ENCODE data around the gene MAPT. TPM values are rescaled to one million over a fixed set of nuclear protein-coding genes. Genes with fewer than 3 reads are reported as not detected.
A peak's percentile ranks its signal among the peaks of the same experiment; 100 is the strongest.

The MAPT gene
- total RNA-seq, 1 experiment from 2014 or later: 3.6 TPM

- no peak for DNase-seq
- no peaks in the 10 kb centered on the region for H4K20me1 ChIP-seq (ENCODE audit: low read length)
- no peaks in the 10 kb centered on the region for H3K27me3 ChIP-seq (ENCODE audit: low read length)
- no peaks in the 10 kb centered on the region for H3K36me3 ChIP-seq (ENCODE audit: low read depth, low read length)
- H3K79me2 ChIP-seq (ENCODE audit: low read length): no peaks in the 10 kb centered on the region
- no peak for TF ChIP-seq EZH2 (IDR thresholded peaks at IDR 0.05; ENCODE audit: low read length, unreplicated experiment)
- no peak for TF ChIP-seq EZH2phosphoT487 (IDR thresholded peaks at IDR 0.05; ENCODE audit: borderline replicate concordance, low read length)
- TF ChIP-seq CTCF (conservative IDR thresholded peaks at IDR 0.05; ENCODE audit: low read depth, low read length): no peak
- H3F3A ChIP-seq (ENCODE audit: low read length, unreplicated experiment): no peaks in the 10 kb centered on the region
- H3K9me2 ChIP-seq (replicated peaks; ENCODE audit: low read length): no peaks in the 10 kb centered on the region
- no peak overlapping the region for H2AFZ ChIP-seq (ENCODE audit: low read length)
- ChIA-PET POLR2A (ENCODE audit: unreplicated experiment) (no interaction called here), CTCF (no interaction called here)
- H3K4me2 ChIP-seq (ENCODE audit: low read length): no peak overlapping the region
- no peak overlapping the region for H3K9ac ChIP-seq (ENCODE audit: low read length)
- H3K9me3 ChIP-seq (ENCODE audit: low read length): no peaks in the 10 kb centered on the region
- intact Hi-C loops (cut with micrococcal nuclease): no loop called here
- H3K27ac ChIP-seq (ENCODE audit: low read length): no peak overlapping the region
- H3K4me3 ChIP-seq (ENCODE audit: low read length): no peak overlapping the region
- ATAC-seq: peak; percentile 22; the same call in 1 of the 2 replicates
- BruUV-seq (replicated peaks): no TSS peak
- no peaks in the 10 kb centered on the region for H3K4me1 ChIP-seq (ENCODE audit: insufficient read depth, low read length)
Observed at GRCh38 chr17:45976755-45977505, 82.6 kb downstream of the MAPT start.

GRCh38 chr17:45977506-45977824 is 83.1 kb downstream of the MAPT start:
- H4K20me1 ChIP-seq (ENCODE audit: low read length): no peaks in the 10 kb centered on the region
- H3F3A ChIP-seq (ENCODE audit: low read length, unreplicated experiment): no peaks in the 10 kb centered on the region
- H3K27me3 ChIP-seq (ENCODE audit: low read length): no peaks in the 10 kb centered on the region
- TF ChIP-seq CTCF (conservative IDR thresholded peaks at IDR 0.05; ENCODE audit: low read depth, low read length) (no peak), EZH2phosphoT487 (IDR thresholded peaks at IDR 0.05; ENCODE audit: borderline replicate concordance, low read length) (no peak), EZH2 (IDR thresholded peaks at IDR 0.05; ENCODE audit: low read length, unreplicated experiment) (no peak)
- H3K9me2 ChIP-seq (replicated peaks; ENCODE audit: low read length): no peaks in the 10 kb centered on the region
- H3K4me2 ChIP-seq (ENCODE audit: low read length): no peak overlapping the region
- BruUV-seq (replicated peaks): no TSS peak
- intact Hi-C loops (cut with micrococcal nuclease): no loop called here
- CTCF ChIA-PET: no interaction called here
- H3K79me2 ChIP-seq (ENCODE audit: low read length): no peaks in the 10 kb centered on the region
- H3K9me3 ChIP-seq (ENCODE audit: low read length): no peaks in the 10 kb centered on the region
- no peak overlapping the region for H3K9ac ChIP-seq (ENCODE audit: low read length)
- no peaks in the 10 kb centered on the region for H3K36me3 ChIP-seq (ENCODE audit: low read depth, low read length)
- H3K27ac ChIP-seq (ENCODE audit: low read length): no peak overlapping the region
- ATAC-seq (no peak), DNase-seq (no peak)
- no peak overlapping the region for H2AFZ ChIP-seq (ENCODE audit: low read length)
- H3K4me3 ChIP-seq (ENCODE audit: low read length): no peak overlapping the region
- POLR2A ChIA-PET (ENCODE audit: unreplicated experiment): no interaction called here
- no peaks in the 10 kb centered on the region for H3K4me1 ChIP-seq (ENCODE audit: insufficient read depth, low read length)

DNA sequence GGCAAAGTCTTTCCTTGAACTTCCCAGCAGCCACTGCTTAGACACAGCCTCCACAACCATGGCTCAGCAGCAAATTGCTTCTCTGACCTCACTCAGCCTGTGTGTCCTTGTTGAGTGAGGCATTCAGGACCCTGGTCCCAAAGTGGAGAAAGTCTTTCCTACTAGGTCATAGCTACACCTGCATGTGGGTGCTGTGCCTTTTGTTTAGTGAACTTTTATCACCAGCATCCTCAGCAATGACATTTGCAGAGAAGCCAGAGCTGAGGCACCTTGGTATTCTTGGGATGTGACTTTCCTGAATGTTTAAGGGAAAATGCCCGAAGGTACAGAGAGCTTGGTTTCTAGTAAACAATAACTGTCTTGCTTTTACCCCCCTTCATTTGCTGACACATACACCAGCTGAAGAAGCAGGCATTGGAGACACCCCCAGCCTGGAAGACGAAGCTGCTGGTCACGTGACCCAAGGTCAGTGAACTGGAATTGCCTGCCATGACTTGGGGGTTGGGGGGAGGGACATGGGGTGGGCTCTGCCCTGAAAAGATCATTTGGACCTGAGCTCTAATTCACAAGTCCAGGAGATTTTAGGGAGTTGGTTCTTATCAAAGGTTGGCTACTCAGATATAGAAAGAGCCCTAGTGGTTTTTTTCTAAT is 83.7 kb downstream of the MAPT start:
- H3K9me2 ChIP-seq (replicated peaks; ENCODE audit: low read length): no peaks in the 10 kb centered on the region
- H3K36me3 ChIP-seq (ENCODE audit: low read depth, low read length): no peaks in the 10 kb centered on the region
- H3K9me3 ChIP-seq (ENCODE audit: low read length): no peaks in the 10 kb centered on the region
- no peak overlapping the region for H3K27ac ChIP-seq (ENCODE audit: low read length)
- no TSS peak for BruUV-seq (replicated peaks)
- H3K4me2 ChIP-seq (ENCODE audit: low read length): no peak overlapping the region
- H4K20me1 ChIP-seq (ENCODE audit: low read length): no peaks in the 10 kb centered on the region
- H3K79me2 ChIP-seq (ENCODE audit: low read length): no peaks in the 10 kb centered on the region
- ChIA-PET POLR2A (ENCODE audit: unreplicated experiment) (no interaction called here), CTCF (no interaction called here)
- DNase-seq (no peak), ATAC-seq (no peak)
- intact Hi-C loops (cut with micrococcal nuclease): no loop called here
- no peak for TF ChIP-seq EZH2 (IDR thresholded peaks at IDR 0.05; ENCODE audit: low read length, unreplicated experiment)
- TF ChIP-seq CTCF (conservative IDR thresholded peaks at IDR 0.05; ENCODE audit: low read depth, low read length): no peak
- no peak for TF ChIP-seq EZH2phosphoT487 (IDR thresholded peaks at IDR 0.05; ENCODE audit: borderline replicate concordance, low read length)
- H3K9ac ChIP-seq (ENCODE audit: low read length): no peak overlapping the region
- H3K4me1 ChIP-seq (ENCODE audit: insufficient read depth, low read length): no peaks in the 10 kb centered on the region
- no peak overlapping the region for H3K4me3 ChIP-seq (ENCODE audit: low read length)
- no peaks in the 10 kb centered on the region for H3K27me3 ChIP-seq (ENCODE audit: low read length)
- no peak overlapping the region for H2AFZ ChIP-seq (ENCODE audit: low read length)
- H3F3A ChIP-seq (ENCODE audit: low read length, unreplicated experiment): no peaks in the 10 kb centered on the region

Measured in PC-3 (cell line).